GM18868 (cell line): ENCODE data around the gene CLDN4.
"Not testable (repeated sequence)": the region's sequence is repeated elsewhere in the genome, so short reads cannot be mapped to it uniquely, and the experiment has no call there.

Experiments
- ATAC-seq: cut with Tn5 transposase; IDR thresholded peaks from one replicate; pipeline ENCODE4 v1.9.1; 2021; ENCODE audit warnings: mild to moderate bottlenecking, moderate library complexity; ENCODE audit not compliant: unreplicated experiment

Gene CLDN4

GRCh38 chr7:73842067-73842976 is 11.5 kb downstream of the CLDN4 start, which contains the start of gene METTL27:
Gene METTL27 (minus strand): TSS chr7:73842516. CDS start chr7:73842140, 376 bp downstream.
- peak; percentile 97 for ATAC-seq

- ATAC-seq: no peak
Observed at GRCh38 chr7:73844131-73844547, 13.3 kb downstream of the CLDN4 start.

GRCh38 chr7:73844848-73845460 is 14.2 kb downstream of the CLDN4 start:
- no peak for ATAC-seq

GRCh38 chr7:73845701-73846195 is 15.0 kb downstream of the CLDN4 start:
- not testable (repeated sequence) for ATAC-seq

GRCh38 chr7:73847941-73848723 is 17.3 kb downstream of the CLDN4 start:
- ATAC-seq: no peak

- no peak for ATAC-seq
Observed at GRCh38 chr7:73850781-73851207, 20.0 kb downstream of the CLDN4 start.

- ATAC-seq: peak; percentile 77
Observed at GRCh38 chr7:73851410-73852338, 20.9 kb downstream of the CLDN4 start.

- no peak for ATAC-seq
Observed at GRCh38 chr7:73852500-73852899, 21.7 kb downstream of the CLDN4 start.

- ATAC-seq: no peak
Observed at GRCh38 chr7:73856941-73857340, 26.1 kb downstream of the CLDN4 start.

- no peak for ATAC-seq
Observed at GRCh38 chr7:73858807-73859206, 28.0 kb downstream of the CLDN4 start.

GRCh38 chr7:73860859-73861258 is 30.1 kb downstream of the CLDN4 start, which contains the start of gene TMEM270:
Gene TMEM270 (plus strand): TSS chr7:73861159. CDS start chr7:73861195, 36 bp downstream.
- no peak for ATAC-seq

GRCh38 chr7:73861305-73861704 is 30.5 kb downstream of the CLDN4 start:
- no peak for ATAC-seq

GRCh38 chr7:73864981-73865711 is 34.4 kb downstream of the CLDN4 start:
- no peak for ATAC-seq

- no peak for ATAC-seq
Observed at GRCh38 chr7:73865738-73866445, 35.1 kb downstream of the CLDN4 start.

- no peak for ATAC-seq
Observed at GRCh38 chr7:73866446-73866767, 35.6 kb downstream of the CLDN4 start.

GRCh38 chr7:73869011-73869798 is 38.4 kb downstream of the CLDN4 start:
- ATAC-seq: no peak

GRCh38 chr7:73870041-73870492 is 39.3 kb downstream of the CLDN4 start:
- no peak for ATAC-seq
